Astrocyte (in vitro differentiated cells and primary cell): ENCODE measurements around the gene MICAL3. TPM values are rescaled to one million over a fixed set of nuclear protein-coding genes. Genes with fewer than 3 reads are reported as not detected.

Source experiments
- DNase-seq: peaks from one replicate; pipeline ENCODE4 v3.0.0-alpha.2; 2010; ENCODE audit warnings: low read depth
- FAIRE-seq: peaks from 2 replicates; lab custom pipeline; 2011; peaks lifted over from hg19 to GRCh38; lab: Jason Lieb, UNC
- H2AFZ ChIP-seq: 2 replicates; pipeline ENCODE4 v1.6.0; 2012; ENCODE audit warnings: low read depth, low read length, inconsistent platforms
- H3K27ac ChIP-seq: 2 replicates; pipeline ENCODE4 v1.5.1; 2011; ENCODE audit warnings: low read depth, low read length, inconsistent platforms
- H3K27me3 ChIP-seq: 2 replicates; pipeline ENCODE4 v1.6.0; 2011; ENCODE audit warnings: low read length, inconsistent platforms; ENCODE audit not compliant: insufficient read depth
- H3K36me3 ChIP-seq: 2 replicates; pipeline ENCODE4 v1.5.1; 2011; ENCODE audit warnings: low read length, inconsistent platforms; ENCODE audit not compliant: insufficient read depth
- H3K4me1 ChIP-seq: 2 replicates; pipeline ENCODE4 v1.5.1; 2011; ENCODE audit warnings: low read length, inconsistent platforms; ENCODE audit not compliant: insufficient read depth
- H3K4me2 ChIP-seq: 2 replicates; pipeline ENCODE4 v1.6.0; 2012; ENCODE audit warnings: low read length, inconsistent platforms
- H3K4me3 ChIP-seq: 2 replicates; pipeline ENCODE4 v1.5.1; 2011; ENCODE audit warnings: low read depth, mild to moderate bottlenecking, low read length, inconsistent platforms; ENCODE audit not compliant: insufficient read depth
- H3K79me2 ChIP-seq: 2 replicates; pipeline ENCODE4 v1.6.0; 2012; ENCODE audit warnings: mild to moderate bottlenecking, low read length, inconsistent platforms; ENCODE audit not compliant: insufficient read depth
- H3K9ac ChIP-seq: 2 replicates; pipeline ENCODE4 v1.6.0; 2012; ENCODE audit warnings: mild to moderate bottlenecking, low read length, inconsistent platforms
- H3K9me3 ChIP-seq: 2 replicates; pipeline ENCODE4 v1.5.1; 2012; ENCODE audit warnings: low read depth, mild to moderate bottlenecking, low read length, inconsistent platforms; ENCODE audit not compliant: insufficient read depth
- H4K20me1 ChIP-seq: 2 replicates; pipeline ENCODE4 v1.6.0; 2012; ENCODE audit warnings: low read length, inconsistent platforms; ENCODE audit not compliant: insufficient read depth
- H3K27ac Mint-ChIP-seq: one replicate; pipeline ENCODE4 v1.8.0; 2021; ENCODE audit warnings: mild to moderate bottlenecking, mixed read lengths; ENCODE audit not compliant: unreplicated experiment
- H3K27me3 Mint-ChIP-seq: one replicate; pipeline ENCODE4 v1.8.0; 2021; ENCODE audit warnings: low read depth, mixed read lengths; ENCODE audit not compliant: unreplicated experiment
- H3K36me3 Mint-ChIP-seq: one replicate; pipeline ENCODE4 v1.8.0; 2021; ENCODE audit warnings: low read depth, mixed read lengths; ENCODE audit not compliant: unreplicated experiment
- H3K4me1 Mint-ChIP-seq: one replicate; pipeline ENCODE4 v1.8.0; 2021; ENCODE audit warnings: low read depth, mixed read lengths; ENCODE audit not compliant: unreplicated experiment
- H3K4me3 Mint-ChIP-seq: one replicate; pipeline ENCODE4 v1.8.0; 2021; ENCODE audit warnings: mild to moderate bottlenecking, moderate library complexity, mixed read lengths; ENCODE audit not compliant: unreplicated experiment
- H3K9me3 Mint-ChIP-seq: one replicate; pipeline ENCODE4 v1.8.0; 2021; ENCODE audit warnings: mild to moderate bottlenecking, mixed read lengths; ENCODE audit not compliant: unreplicated experiment
- EZH2 ChIP-seq: IDR thresholded peaks from 2 replicates; pipeline ENCODE4 v1.6.1; 2012; ENCODE audit warnings: mild to moderate bottlenecking, low read length, inconsistent platforms; ENCODE audit not compliant: insufficient read depth
- total RNA-seq: library from RNA; stranded (reverse); gene quantifications from 2 replicates; pipeline ENCODE4 v1.2.1, GENCODE V29; 2021
- TF ChIP-seq, protein P1 (sequence below): IDR thresholded peaks from 2 replicates; pipeline ENCODE4 v1.5.1; 2011; ENCODE audit warnings: low read depth, mild to moderate bottlenecking, inconsistent platforms, low read length, moderate library complexity; ENCODE audit not compliant: insufficient read depth

MICAL3 gene
- total RNA-seq, 1 donor from 2014 or later = 113 TPM

GRCh38 chr22:17795661-17796548 lies 228.5 kb downstream of the MICAL3 start:
- Mint-ChIP-seq H3K4me1 (no peaks in the 10 kb centered on the region), H3K27me3 (no peaks in the 10 kb centered on the region), H3K9me3 (no peaks in the 10 kb centered on the region), H3K36me3 (peaks cover 16% of the 10 kb centered on the region), H3K4me3 (no peak overlapping the region), H3K27ac (peak overlapping the region; percentile 26)
- H2AFZ ChIP-seq = no peak overlapping the region
- H3K4me1 ChIP-seq = no peaks in the 10 kb centered on the region
- FAIRE-seq (no peak), DNase-seq (no peak)
- TF ChIP-seq EZH2 = no peak
- TF ChIP-seq, protein P1, sequence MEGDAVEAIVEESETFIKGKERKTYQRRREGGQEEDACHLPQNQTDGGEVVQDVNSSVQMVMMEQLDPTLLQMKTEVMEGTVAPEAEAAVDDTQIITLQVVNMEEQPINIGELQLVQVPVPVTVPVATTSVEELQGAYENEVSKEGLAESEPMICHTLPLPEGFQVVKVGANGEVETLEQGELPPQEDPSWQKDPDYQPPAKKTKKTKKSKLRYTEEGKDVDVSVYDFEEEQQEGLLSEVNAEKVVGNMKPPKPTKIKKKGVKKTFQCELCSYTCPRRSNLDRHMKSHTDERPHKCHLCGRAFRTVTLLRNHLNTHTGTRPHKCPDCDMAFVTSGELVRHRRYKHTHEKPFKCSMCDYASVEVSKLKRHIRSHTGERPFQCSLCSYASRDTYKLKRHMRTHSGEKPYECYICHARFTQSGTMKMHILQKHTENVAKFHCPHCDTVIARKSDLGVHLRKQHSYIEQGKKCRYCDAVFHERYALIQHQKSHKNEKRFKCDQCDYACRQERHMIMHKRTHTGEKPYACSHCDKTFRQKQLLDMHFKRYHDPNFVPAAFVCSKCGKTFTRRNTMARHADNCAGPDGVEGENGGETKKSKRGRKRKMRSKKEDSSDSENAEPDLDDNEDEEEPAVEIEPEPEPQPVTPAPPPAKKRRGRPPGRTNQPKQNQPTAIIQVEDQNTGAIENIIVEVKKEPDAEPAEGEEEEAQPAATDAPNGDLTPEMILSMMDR = no peak
- H3K27ac ChIP-seq = no peak overlapping the region
- H3K79me2 ChIP-seq = no peaks in the 10 kb centered on the region
- no peak overlapping the region for H3K9ac ChIP-seq
- no peaks in the 10 kb centered on the region for H3K36me3 ChIP-seq
- H3K27me3 ChIP-seq = no peaks in the 10 kb centered on the region
- H3K4me2 ChIP-seq = no peak overlapping the region
- no peaks in the 10 kb centered on the region for H3K9me3 ChIP-seq
- no peaks in the 10 kb centered on the region for H4K20me1 ChIP-seq
- H3K4me3 ChIP-seq = no peak overlapping the region

- Histone ChIP-seq H3K36me3 (no peaks in the 10 kb centered on the region), H3K9me3 (no peaks in the 10 kb centered on the region), H3K27me3 (no peaks in the 10 kb centered on the region), H2AFZ (no peak overlapping the region), H3K27ac (no peak overlapping the region), H3K4me2 (no peak overlapping the region), H3K4me3 (no peak overlapping the region), H4K20me1 (no peaks in the 10 kb centered on the region), H3K9ac (no peak overlapping the region), H3K79me2 (no peaks in the 10 kb centered on the region), H3K4me1 (no peaks in the 10 kb centered on the region)
- Mint-ChIP-seq H3K36me3 (peaks cover 16% of the 10 kb centered on the region), H3K27ac (no peak overlapping the region), H3K4me3 (no peak overlapping the region), H3K4me1 (no peaks in the 10 kb centered on the region), H3K9me3 (no peaks in the 10 kb centered on the region), H3K27me3 (no peaks in the 10 kb centered on the region)
- TF ChIP-seq, protein P1 = no peak
- no peak for TF ChIP-seq EZH2
- FAIRE-seq = no peak
- DNase-seq = no peak
These were observed 229.4 kb downstream of the MICAL3 start for GRCh38 chr22:17794726-17795542.
